H1 (cell line): Measurements from ENCODE around the gene SPINT1. TPM values are rescaled to one million over a fixed set of nuclear protein-coding genes. Genes with fewer than 3 reads are reported as not detected.

Experiments used
- CTCF ChIA-PET: fragments of 300-600 bp; sonication (Branson Sonifier 250); formaldehyde crosslinking; loops from one replicate; lab custom pipeline; 2021; ENCODE audit not compliant: partially characterized antibody; lab: Charles Lee
- POLR2A ChIA-PET: fragments of 300-600 bp; sonication (Branson Sonifier 250); formaldehyde crosslinking; loops from one replicate; lab custom pipeline; 2021; ENCODE audit warnings: inconsistent platforms; ENCODE audit not compliant: partially characterized antibody; lab: Charles Lee
- DNase-seq, 2 experiments: peaks; one replicate each; pipeline versions ENCODE4 v3.0.0 to v3.0.0-alpha.2; 2010 to 2022; ENCODE audit warnings: low spot score in 2 of 2, low read depth in 1 of 2, mixed read lengths in 1 of 2
- FAIRE-seq: peaks from 2 replicates; lab custom pipeline; 2011; peaks lifted over from hg19 to GRCh38; lab: Jason Lieb, UNC
- H2AFZ ChIP-seq: 2 replicates; pipeline ENCODE4 v1.8.1; 2012; ENCODE audit warnings: low read length, inconsistent platforms
- H2AK5ac ChIP-seq: 2 replicates; pipeline ENCODE4 v1.6.1; 2013; ENCODE audit warnings: low read depth, low read length
- H2BK120ac ChIP-seq: replicated peaks from 2 replicates; pipeline ENCODE3; 2013; ENCODE audit warnings: low read depth, low read length, inconsistent platforms
- H2BK12ac ChIP-seq: 2 replicates; pipeline ENCODE4 v1.6.1; 2013; ENCODE audit warnings: low read depth, low read length
- H2BK15ac ChIP-seq: 2 replicates; pipeline ENCODE4 v1.6.1; 2013; ENCODE audit warnings: low read length
- H2BK20ac ChIP-seq: 2 replicates; pipeline ENCODE4 v1.6.1; 2013; ENCODE audit warnings: low read length
- H2BK5ac ChIP-seq: 2 replicates; pipeline ENCODE4 v1.6.1; 2013; ENCODE audit warnings: low read depth, low read length
- H3K14ac ChIP-seq: 2 replicates; pipeline ENCODE4 v1.6.1; 2013; ENCODE audit warnings: inconsistent platforms; ENCODE audit not compliant: insufficient read length
- H3K18ac ChIP-seq: 2 replicates; pipeline ENCODE4 v1.6.1; 2013; ENCODE audit warnings: low read length; ENCODE audit errors: extremely low read depth
- H3K23ac ChIP-seq: 2 replicates; pipeline ENCODE4 v1.6.1; 2013; ENCODE audit warnings: inconsistent platforms; ENCODE audit not compliant: insufficient read length
- H3K23me2 ChIP-seq: 2 replicates; pipeline ENCODE4 v1.6.1; 2013; ENCODE audit warnings: low read depth, low read length
- H3K27ac ChIP-seq: 2 replicates; pipeline ENCODE4 v1.6.1; 2011; ENCODE audit warnings: low read depth, low read length, inconsistent platforms
- H3K27me3 ChIP-seq, 4 experiments: replicated peaks in 1 of 4; 1 replicate in 1 of 4; 2 replicates in 3 of 4; pipeline versions ENCODE4 v1.6.1 to v1.8.1; 2011 to 2013; ENCODE audit warnings: low read length in 3 of 4, mild to moderate bottlenecking in 3 of 4, inconsistent platforms in 2 of 4, mixed read lengths in 2 of 4, moderate library complexity in 1 of 4; ENCODE audit not compliant: control insufficient read depth in 3 of 4, insufficient read depth in 3 of 4; ENCODE audit errors: extremely low read depth in 1 of 4
- H3K36me3 ChIP-seq, 4 experiments: 2 replicates each; pipeline versions ENCODE4 v1.6.1 to v1.8.1; 2011 to 2013; ENCODE audit warnings: mild to moderate bottlenecking in 4 of 4, low read length in 3 of 4, moderate library complexity in 2 of 4, control low read depth in 1 of 4, inconsistent platforms in 1 of 4; ENCODE audit not compliant: insufficient read depth in 4 of 4, control insufficient read depth in 2 of 4
- H3K4ac ChIP-seq: replicated peaks from 2 replicates; pipeline ENCODE3; 2013; ENCODE audit warnings: low read length, low read depth, mixed read lengths, inconsistent platforms; ENCODE audit not compliant: insufficient read length
- H3K4me1 ChIP-seq, 4 experiments: replicated peaks in 1 of 4; 1 replicate in 1 of 4; 2 replicates in 3 of 4; pipeline versions ENCODE4 v1.6.1 to v1.8.1; 2011 to 2013; ENCODE audit warnings: low read length in 3 of 4, inconsistent platforms in 2 of 4, mixed read lengths in 1 of 4; ENCODE audit not compliant: insufficient read depth in 4 of 4, control insufficient read depth in 3 of 4
- H3K4me2 ChIP-seq, 2 experiments: 2 replicates each; pipeline versions ENCODE4 v1.6.1 to v1.8.1; 2011 to 2013; ENCODE audit warnings: low read depth in 2 of 2, low read length in 2 of 2, control low read depth in 1 of 2, inconsistent platforms in 1 of 2, mild to moderate bottlenecking in 1 of 2; ENCODE audit not compliant: insufficient read depth in 1 of 2
- H3K4me3 ChIP-seq, 4 experiments: fragments of 200-600, 300-600 bp in 1 of 4; sonication (generic), shearing (Covaris generic), sonication (Bioruptor Twin) in 1 of 4; 2 replicates each; pipeline versions ENCODE4 v1.5.1 to v1.8.1; 2011 to 2016; ENCODE audit warnings: low read length in 4 of 4, low read depth in 3 of 4, control low read depth in 2 of 4, inconsistent platforms in 2 of 4, mild to moderate bottlenecking in 2 of 4, mixed read lengths in 1 of 4, moderate library complexity in 1 of 4; ENCODE audit not compliant: insufficient read depth in 2 of 4; ENCODE audit errors: extremely low read depth in 1 of 4
- H3K56ac ChIP-seq: replicated peaks from 2 replicates; pipeline ENCODE3; 2013; ENCODE audit warnings: low read depth, mild to moderate bottlenecking, mixed read lengths, low read length, inconsistent platforms; ENCODE audit not compliant: insufficient read length
- H3K79me1 ChIP-seq: 2 replicates; pipeline ENCODE4 v1.6.1; 2013; ENCODE audit warnings: low read depth, low read length, control low read depth
- H3K79me2 ChIP-seq, 2 experiments: 2 replicates each; pipeline versions ENCODE4 v1.6.1 to v1.8.1; 2012 to 2013; ENCODE audit warnings: low read length in 2 of 2, mild to moderate bottlenecking in 2 of 2, inconsistent platforms in 1 of 2; ENCODE audit not compliant: insufficient read depth in 2 of 2, control insufficient read depth in 1 of 2
- H3K9ac ChIP-seq, 4 experiments: replicated peaks in 1 of 4; 1 replicate in 1 of 4; 2 replicates in 3 of 4; pipeline versions ENCODE4 v1.6.1 to v1.8.1; 2011 to 2013; ENCODE audit warnings: low read depth in 3 of 4, low read length in 3 of 4, control low read depth in 2 of 4, mild to moderate bottlenecking in 2 of 4, moderate library complexity in 2 of 4, inconsistent platforms in 1 of 4; ENCODE audit errors: extremely low read depth in 1 of 4
- H3K9me3 ChIP-seq, 2 experiments: 2 replicates each; pipeline versions ENCODE4 v1.6.1 to v1.8.1; 2012 to 2013; ENCODE audit warnings: mild to moderate bottlenecking in 2 of 2, moderate library complexity in 2 of 2, control low read depth in 1 of 2, inconsistent platforms in 1 of 2, low read depth in 1 of 2, low read length in 1 of 2, mixed read lengths in 1 of 2; ENCODE audit not compliant: insufficient read depth in 2 of 2
- H4K20me1 ChIP-seq, 2 experiments: replicated peaks in 1 of 2; 2 replicates each; pipeline versions ENCODE3 to v1.8.1; 2011 to 2013; ENCODE audit warnings: inconsistent platforms in 2 of 2, low read length in 2 of 2, mild to moderate bottlenecking in 1 of 2; ENCODE audit not compliant: insufficient read depth in 2 of 2, control insufficient read depth in 1 of 2
- H4K5ac ChIP-seq: 2 replicates; pipeline ENCODE4 v1.6.1; 2013; ENCODE audit warnings: low read length, low read depth, mixed read lengths, inconsistent platforms; ENCODE audit not compliant: insufficient read length
- H4K8ac ChIP-seq: 2 replicates; pipeline ENCODE4 v1.8.0; 2013; ENCODE audit warnings: mild to moderate bottlenecking, moderate library complexity, low read length, inconsistent platforms; ENCODE audit not compliant: insufficient read depth; ENCODE audit errors: extremely low read depth
- H4K91ac ChIP-seq: replicated peaks from 2 replicates; pipeline ENCODE3; 2013; ENCODE audit warnings: low read length, mixed read lengths, inconsistent platforms; ENCODE audit not compliant: insufficient read length
- CBX5 ChIP-seq: fragments of 300-800, 300-1000 bp; sonication (generic); IDR thresholded peaks from 2 replicates; pipeline ENCODE4 v1.7.1; 2016; ENCODE audit warnings: antibody characterized with exemption, low read length, low read depth
- CHD1 ChIP-seq: IDR thresholded peaks from 2 replicates; pipeline ENCODE4 v1.6.1; 2012; ENCODE audit warnings: low read depth, low read length, improper control_type of control experiment
- CHD2 ChIP-seq: IDR thresholded peaks from 2 replicates; pipeline ENCODE4 v1.6.1; 2012; ENCODE audit warnings: low read length, improper control_type of control experiment
- HDAC6 ChIP-seq: IDR thresholded peaks from one replicate; pipeline ENCODE4 v1.7.1; 2012; ENCODE audit warnings: low read depth, mild to moderate bottlenecking, inconsistent platforms, low read length, moderate library complexity
- JUND ChIP-seq: IDR thresholded peaks from 2 replicates; pipeline ENCODE4 v1.6.1; 2011; ENCODE audit warnings: mild to moderate bottlenecking, improper control_type of control experiment, low read length
- KDM4A ChIP-seq: IDR thresholded peaks from one replicate; pipeline ENCODE4 v1.7.1; 2012; ENCODE audit warnings: low read depth, mild to moderate bottlenecking, moderate library complexity, low read length, inconsistent platforms; ENCODE audit not compliant: severe bottlenecking
- KDM5A ChIP-seq: fragments of 200-600 bp; IDR thresholded peaks from 2 replicates; pipeline ENCODE4 v1.7.1; 2012; ENCODE audit warnings: mild to moderate bottlenecking, low read length, inconsistent platforms, mixed read lengths
- POU5F1 ChIP-seq: IDR thresholded peaks from 2 replicates; pipeline ENCODE4 v1.6.1; 2011; ENCODE audit warnings: low read depth, mild to moderate bottlenecking, low read length, moderate library complexity
- WGBS, 2 experiments: shearing (Covaris generic) in 1 of 2; methylation state at CpG; one replicate each; pipeline versions ENCODE4 v1.1.6 to v1.1.7; 2013 to 2015; ENCODE audit warnings: low lambda C conversion rate in 2 of 2, mixed read lengths in 2 of 2, inconsistent platforms in 1 of 2, low coverage in 1 of 2, missing lambda C conversion rate in 1 of 2; ENCODE audit not compliant: insufficient replicate concordance in 2 of 2, insufficient coverage in 1 of 2, insufficient read length in 1 of 2; ENCODE audit errors: extremely low coverage in 1 of 2, missing lambda C conversion rate in 1 of 2; 5-methylcytosine and 5-hydroxymethylcytosine counted together
- polyA plus RNA-seq, 7 experiments: library from polyadenylated mRNA; depleted of rRNA in 3 of 7; stranded (reverse) in 5 of 7; unstranded in 2 of 7; fragments of >200 nt in 5 of 7; fragments of 200-250 nt in 2 of 7; gene quantifications; 1 replicate in 5 of 7; 2 replicates in 1 of 7; 4 replicates in 1 of 7; pipeline versions ENCODE4 v1.2.1 to v1.2.3, GENCODE V29; 2011 to 2013; ENCODE audit warnings: missing spikeins in 2 of 7, mixed read lengths in 2 of 7
- total RNA-seq: library from RNA; stranded (reverse); fragmentation: NEBNext Ultra II Directional; extraction: Animal tissue kit (Norgen Biotek cat#: 25700); gene quantifications from 2 replicates; pipeline ENCODE4 v1.2.1, GENCODE V29; 2021
- TF ChIP-seq, protein P1 (sequence below): IDR thresholded peaks from 2 replicates; pipeline ENCODE4 v1.6.1; 2012; ENCODE audit warnings: inconsistent platforms

SPINT1 gene
- total and polyA plus RNA-seq, 2 of the 8 experiments (the other 6 are each of a cell fraction or from before 2014, with no cell fraction given): 117 to 155 TPM

DNA sequence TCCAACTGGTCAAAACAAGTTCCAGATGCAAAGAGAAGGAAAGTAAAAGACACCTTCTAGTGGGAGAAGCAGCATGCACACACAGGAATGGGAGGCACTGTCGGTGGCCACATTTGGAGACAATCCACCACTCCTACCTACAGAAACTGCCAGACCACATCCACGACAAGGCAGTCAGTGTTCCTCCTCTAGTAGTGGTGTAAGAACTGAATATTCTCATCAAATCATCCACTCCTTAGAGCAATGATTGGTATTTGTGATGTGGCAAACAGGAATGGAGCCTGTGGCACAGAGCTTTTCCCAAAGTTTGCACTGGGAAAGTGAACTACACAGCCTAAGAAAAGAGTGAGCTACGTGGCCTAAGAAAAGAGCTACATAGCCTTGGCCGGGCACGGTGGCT lies 5.1 kb upstream of the SPINT1 start:
- H3K4me1 ChIP-seq: peaks cover 0 to 5% (median 1%) of the 10 kb centered on the region in 4 experiments; a peak in 3 of 7 replicates
- H2AK5ac ChIP-seq: 0 out of 2 replicates have a peak overlapping the region, but pooled peaks have one; percentile 19
- H4K8ac ChIP-seq: no peak overlapping the region
- H4K20me1 ChIP-seq: no peaks in the 10 kb centered on the region
- H3K79me2 ChIP-seq: no peaks in the 10 kb centered on the region
- H2BK120ac ChIP-seq: no peak overlapping the region
- H3K4me2 ChIP-seq: no peak overlapping the region
- DNase-seq (no peak), FAIRE-seq (no peak)
- H2BK12ac ChIP-seq: peak overlapping the region; percentile 88; the same call in 1 of the 2 replicates
- peaks cover 0 to 2% (median 0%) of the 10 kb centered on the region in 4 experiments; a peak in 1 of 7 replicates for H3K27me3 ChIP-seq
- 94% methylated on average over 5 of the region's 5 CpGs; no CpG with 5 or more reads in 1 of the 2 experiments for WGBS, 2 experiments
- POLR2A ChIA-PET: interaction anchor here (1.1 to 1.6 kb wide), 2 partner anchors 15 to 20 kb away, joined by 3 to 4 read pairs; no protein-coding TSS in a partner anchor
- no peak overlapping the region for H2BK20ac ChIP-seq
- H3K56ac ChIP-seq: no peak overlapping the region
- no peak overlapping the region for H3K23ac ChIP-seq
- H2BK5ac ChIP-seq: 0 out of 2 replicates have a peak overlapping the region, but pooled peaks have one; percentile 30
- TF ChIP-seq CHD2 (no peak), CHD1 (no peak), POU5F1 (no peak), KDM4A (no peak), HDAC6 (no peak), CBX5 (no peak), JUND (no peak), KDM5A (no peak)
- TF ChIP-seq, protein P1, sequence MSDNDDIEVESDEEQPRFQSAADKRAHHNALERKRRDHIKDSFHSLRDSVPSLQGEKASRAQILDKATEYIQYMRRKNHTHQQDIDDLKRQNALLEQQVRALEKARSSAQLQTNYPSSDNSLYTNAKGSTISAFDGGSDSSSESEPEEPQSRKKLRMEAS: no peak
- TF ChIP-seq, all 59 proteins: peak for 0
- CTCF ChIA-PET: interaction anchor here (0.8 to 14.5 kb wide), 6 partner anchors 18 to 248 kb away, joined by 3 to 157 read pairs (median 4); partner anchors contain the start of gene VPS18
- H3K23me2 ChIP-seq: peaks cover 6% of the 10 kb centered on the region
- no peak overlapping the region for H4K91ac ChIP-seq
- no peak overlapping the region for H2BK15ac ChIP-seq
- no peak overlapping the region for H3K14ac ChIP-seq
- no peaks in the 10 kb centered on the region for H3K36me3 ChIP-seq
- no peaks in the 10 kb centered on the region for H3K9me3 ChIP-seq
- no peak overlapping the region for H3K18ac ChIP-seq
- no peak overlapping the region for H2AFZ ChIP-seq
- H3K4ac ChIP-seq: no peak overlapping the region
- H4K5ac ChIP-seq: no peak overlapping the region
- H3K27ac ChIP-seq: no peak overlapping the region
- H3K79me1 ChIP-seq: no peaks in the 10 kb centered on the region; the same call in 1 of the 2 replicates
- H3K9ac ChIP-seq: no peak overlapping the region
- H3K4me3 ChIP-seq: no peak overlapping the region
